ENCODE measurements around the gene TMEM131.

Gene TMEM131

GRCh38 chr2:97708608-97709007 is 287.1 kb downstream of the TMEM131 start:
- no peak overlapping the region for H3K27ac ChIP-seq (replicated peaks; ENCODE audit: low read length)
- H3K14ac ChIP-seq (ENCODE audit: low read length) = no peak overlapping the region
- peaks cover 3% of the 10 kb centered on the region for H3K79me1 ChIP-seq (ENCODE audit: low read depth, low read length)
- H3K4me2 ChIP-seq (ENCODE audit: insufficient read depth, low read length, poor library complexity, severe bottlenecking) = no peak overlapping the region
- H2AK5ac ChIP-seq (ENCODE audit: low read depth, low read length) = no peak overlapping the region
- no peaks in the 10 kb centered on the region for H3K9me3 ChIP-seq (replicated peaks in 1 of 2; ENCODE audit: control insufficient read depth in 2 of 2, insufficient read depth in 1 of 2, low read depth in 1 of 2, low read length in 2 of 2)
- H2BK15ac ChIP-seq (ENCODE audit: low read length) = no peak overlapping the region
- no peak overlapping the region for H3K4ac ChIP-seq (ENCODE audit: low read length)
- no peak overlapping the region for H3K23ac ChIP-seq (ENCODE audit: low read depth, low read length, poor library complexity)
- no peak overlapping the region for H4K8ac ChIP-seq (ENCODE audit: low read depth, low read length)
- no peak overlapping the region for H4K91ac ChIP-seq (ENCODE audit: low read depth, low read length, poor library complexity)
- no peak overlapping the region for H2BK120ac ChIP-seq (ENCODE audit: low read depth, low read length)
- no peak for DNase-seq (ENCODE audit: low spot score)
- no peaks in the 10 kb centered on the region for H3K27me3 ChIP-seq (ENCODE audit: control insufficient read depth in 3 of 3, insufficient read depth in 3 of 3, low read depth in 1 of 3, low read length in 3 of 3)
- H3K36me3 ChIP-seq (replicated peaks in 1 of 2; ENCODE audit: control insufficient read depth in 2 of 2, insufficient read depth in 2 of 2, low read length in 2 of 2) = no peaks in the 10 kb centered on the region
- peaks cover 0 to 1% of the 10 kb centered on the region in 2 donors for H3K4me1 ChIP-seq (ENCODE audit: control insufficient read depth in 2 of 2, insufficient read depth in 1 of 2, low read depth in 1 of 2, low read length in 2 of 2)
- H3K18ac ChIP-seq (ENCODE audit: low read length) = no peak overlapping the region
- H2BK5ac ChIP-seq (ENCODE audit: low read length) = no peak overlapping the region
- no CpG with 5 or more reads among the region's 8 CpGs for whole genome bisulfite sequencing, 2 donors (ENCODE audit: extremely low coverage in 2 of 2, insufficient read length in 2 of 2, insufficient replicate concordance in 1 of 2)
- no peak overlapping the region for H3K4me3 ChIP-seq (ENCODE audit: low read length in 2 of 2)
- no peak overlapping the region for H2BK12ac ChIP-seq (ENCODE audit: low read length)
- no peak overlapping the region for H2AFZ ChIP-seq (ENCODE audit: low read length)
- peak overlapping the region; percentile 32 for H3K9ac ChIP-seq (ENCODE audit: low read depth, low read length, poor library complexity)

GRCh38 chr2:97708048-97708380 is 287.7 kb downstream of the TMEM131 start:
- Histone ChIP-seq H3K9ac (ENCODE audit: low read depth, low read length, poor library complexity) (no peak overlapping the region), H3K79me1 (ENCODE audit: low read depth, low read length) (peaks cover 3% of the 10 kb centered on the region), H3K23ac (ENCODE audit: low read depth, low read length, poor library complexity) (no peak overlapping the region), H3K14ac (ENCODE audit: low read length) (no peak overlapping the region), H2BK12ac (ENCODE audit: low read length) (no peak overlapping the region), H4K91ac (ENCODE audit: low read depth, low read length, poor library complexity) (no peak overlapping the region), H3K4me2 (ENCODE audit: insufficient read depth, low read length, poor library complexity, severe bottlenecking) (no peak overlapping the region), H3K9me3 (replicated peaks in 1 of 2; ENCODE audit: control insufficient read depth in 2 of 2, insufficient read depth in 1 of 2, low read depth in 1 of 2, low read length in 2 of 2) (no peaks in the 10 kb centered on the region), H2AFZ (ENCODE audit: low read length) (no peak overlapping the region), H3K27ac (replicated peaks; ENCODE audit: low read length) (no peak overlapping the region), H2BK120ac (ENCODE audit: low read depth, low read length) (no peak overlapping the region), H3K4ac (ENCODE audit: low read length) (no peak overlapping the region), H3K27me3 (ENCODE audit: control insufficient read depth in 3 of 3, insufficient read depth in 3 of 3, low read depth in 1 of 3, low read length in 3 of 3) (no peaks in the 10 kb centered on the region), H2BK5ac (ENCODE audit: low read length) (no peak overlapping the region), H2BK15ac (ENCODE audit: low read length) (no peak overlapping the region), H3K36me3 (replicated peaks in 1 of 2; ENCODE audit: control insufficient read depth in 2 of 2, insufficient read depth in 2 of 2, low read length in 2 of 2) (no peaks in the 10 kb centered on the region), H2AK5ac (ENCODE audit: low read depth, low read length) (no peak overlapping the region), H3K4me3 (ENCODE audit: low read length in 2 of 2) (peak overlapping the region in 1 of 2 donors; percentile 16), H3K18ac (ENCODE audit: low read length) (no peak overlapping the region), H3K4me1 (ENCODE audit: control insufficient read depth in 2 of 2, insufficient read depth in 1 of 2, low read depth in 1 of 2, low read length in 2 of 2) (peaks cover 0 to 1% of the 10 kb centered on the region in 2 donors), H4K8ac (ENCODE audit: low read depth, low read length) (no peak overlapping the region)
- DNase-seq (ENCODE audit: low spot score) = no peak
- no CpG with 5 or more reads among the region's 4 CpGs for WGBS, 2 donors (ENCODE audit: extremely low coverage in 2 of 2, insufficient read length in 2 of 2, insufficient replicate concordance in 1 of 2)

DNA sequence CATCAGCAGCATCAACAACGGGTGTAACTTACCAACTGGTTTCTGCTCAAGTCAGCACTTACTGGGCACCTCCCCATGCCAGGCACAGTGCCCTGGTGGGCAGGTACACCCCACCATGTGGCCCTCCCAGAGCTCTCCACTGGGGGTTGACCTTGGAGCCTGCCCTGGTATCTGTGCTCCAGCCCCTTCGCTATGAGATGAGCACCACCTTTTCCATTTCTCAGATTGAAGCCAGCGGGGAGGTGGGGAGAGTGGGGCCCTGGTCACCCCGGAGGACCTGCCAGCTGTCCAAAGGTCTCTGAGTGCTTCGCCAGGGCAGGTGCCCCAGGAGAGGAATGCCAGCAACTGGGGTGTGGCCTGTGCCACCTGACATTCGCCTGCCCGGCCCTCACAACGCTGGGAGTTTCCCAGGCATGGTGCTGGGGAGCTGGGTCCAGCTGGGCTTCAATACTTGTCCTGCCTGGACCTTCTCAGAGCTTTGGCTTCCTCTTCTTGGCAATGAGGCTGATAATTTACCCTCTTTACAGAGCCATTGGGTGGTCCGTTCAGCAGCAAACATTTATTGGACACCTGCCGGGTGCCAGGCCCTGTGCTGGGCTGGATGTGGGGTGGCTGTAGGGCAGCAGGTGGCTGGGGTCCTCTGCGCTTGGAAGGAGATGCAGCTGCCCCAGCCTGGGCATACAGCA is 288.2 kb downstream of the TMEM131 start:
- Histone ChIP-seq H3K36me3 (replicated peaks in 1 of 2; ENCODE audit: control insufficient read depth in 2 of 2, insufficient read depth in 2 of 2, low read length in 2 of 2) (no peaks in the 10 kb centered on the region), H3K27me3 (ENCODE audit: control insufficient read depth in 3 of 3, insufficient read depth in 3 of 3, low read depth in 1 of 3, low read length in 3 of 3) (no peaks in the 10 kb centered on the region), H2AK5ac (ENCODE audit: low read depth, low read length) (no peak overlapping the region), H4K8ac (ENCODE audit: low read depth, low read length) (no peak overlapping the region), H3K18ac (ENCODE audit: low read length) (no peak overlapping the region), H3K14ac (ENCODE audit: low read length) (peak overlapping the region; percentile 14), H2BK12ac (ENCODE audit: low read length) (no peak overlapping the region), H2BK120ac (ENCODE audit: low read depth, low read length) (no peak overlapping the region), H3K9ac (ENCODE audit: low read depth, low read length, poor library complexity) (no peak overlapping the region), H2BK15ac (ENCODE audit: low read length) (peak overlapping the region; percentile 20), H4K91ac (ENCODE audit: low read depth, low read length, poor library complexity) (no peak overlapping the region), H3K23ac (ENCODE audit: low read depth, low read length, poor library complexity) (no peak overlapping the region), H2AFZ (ENCODE audit: low read length) (no peak overlapping the region), H3K4me3 (ENCODE audit: low read length in 2 of 2) (peak overlapping the region in 1 of 2 donors; percentile 16), H3K4ac (ENCODE audit: low read length) (no peak overlapping the region), H3K4me2 (ENCODE audit: insufficient read depth, low read length, poor library complexity, severe bottlenecking) (no peak overlapping the region), H2BK5ac (ENCODE audit: low read length) (no peak overlapping the region), H3K79me1 (ENCODE audit: low read depth, low read length) (peaks cover 3% of the 10 kb centered on the region), H3K9me3 (replicated peaks in 1 of 2; ENCODE audit: control insufficient read depth in 2 of 2, insufficient read depth in 1 of 2, low read depth in 1 of 2, low read length in 2 of 2) (no peaks in the 10 kb centered on the region), H3K4me1 (ENCODE audit: control insufficient read depth in 2 of 2, insufficient read depth in 1 of 2, low read depth in 1 of 2, low read length in 2 of 2) (peaks cover 1 to 4% of the 10 kb centered on the region in 2 donors), H3K27ac (replicated peaks; ENCODE audit: low read length) (no peak overlapping the region)
- DNase-seq (ENCODE audit: low spot score) = no peak
- WGBS, 2 donors (ENCODE audit: extremely low coverage in 2 of 2, insufficient read length in 2 of 2, insufficient replicate concordance in 1 of 2) = no CpG with 5 or more reads among the region's 11 CpGs

DNA sequence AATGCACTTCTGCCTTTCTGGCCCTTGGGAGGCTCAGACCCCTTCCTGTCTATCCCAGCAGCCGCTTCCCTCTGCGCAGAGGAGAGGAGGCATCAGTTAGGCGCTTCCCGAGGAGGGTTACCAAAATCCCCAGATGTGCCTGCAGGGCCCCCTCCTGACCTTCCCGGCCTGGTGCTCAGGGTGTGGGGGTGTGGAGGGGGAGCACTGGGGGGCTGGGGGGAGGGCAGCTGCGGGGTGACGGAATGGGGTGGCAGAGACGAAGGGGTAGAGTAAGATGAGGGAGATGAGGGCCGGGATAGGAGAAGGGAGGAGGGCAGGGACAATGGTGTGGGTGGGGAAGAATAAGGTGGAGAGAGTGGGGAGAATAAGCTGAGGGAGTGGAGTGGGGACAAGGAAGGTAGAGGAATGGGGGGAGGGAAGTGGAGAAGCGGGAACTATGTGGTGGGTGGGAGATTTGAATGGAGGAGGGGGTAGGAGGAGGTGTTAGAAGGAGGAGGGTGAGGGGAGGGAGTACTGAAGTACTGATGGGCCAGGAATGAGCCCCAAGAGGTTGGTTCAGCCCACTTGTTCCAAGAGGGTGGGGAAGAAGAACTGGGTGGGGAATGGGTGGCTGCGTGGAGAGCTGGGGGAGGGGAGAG is 288.9 kb downstream of the TMEM131 start:
- no peak overlapping the region for H3K4ac ChIP-seq (ENCODE audit: low read length)

More for the DNA sequence above, 288.9 kb downstream of the TMEM131 start:
- H3K4me2 ChIP-seq (ENCODE audit: insufficient read depth, low read length, poor library complexity, severe bottlenecking) = no peak overlapping the region
- no peak overlapping the region for H2AFZ ChIP-seq (ENCODE audit: low read length)
- no peak overlapping the region for H2BK5ac ChIP-seq (ENCODE audit: low read length)
- no peaks in the 10 kb centered on the region for H3K9me3 ChIP-seq (replicated peaks in 1 of 2; ENCODE audit: control insufficient read depth in 2 of 2, insufficient read depth in 1 of 2, low read depth in 1 of 2, low read length in 2 of 2)
- no peak overlapping the region for H3K14ac ChIP-seq (ENCODE audit: low read length)
- 100% methylated on average over 3 of the region's 11 CpGs; no CpG with 5 or more reads in 1 of the 2 donors for WGBS, 2 donors (ENCODE audit: extremely low coverage in 2 of 2, insufficient read length in 2 of 2, insufficient replicate concordance in 1 of 2)
- no peak overlapping the region for H4K91ac ChIP-seq (ENCODE audit: low read depth, low read length, poor library complexity)
- no peak for DNase-seq (ENCODE audit: low spot score)
- peaks cover 3% of the 10 kb centered on the region for H3K79me1 ChIP-seq (ENCODE audit: low read depth, low read length)
- H3K36me3 ChIP-seq (replicated peaks in 1 of 2; ENCODE audit: control insufficient read depth in 2 of 2, insufficient read depth in 2 of 2, low read length in 2 of 2) = no peaks in the 10 kb centered on the region
- no peak overlapping the region for H2BK12ac ChIP-seq (ENCODE audit: low read length)
- H3K4me3 ChIP-seq (ENCODE audit: low read length in 2 of 2) = no peak overlapping the region
- no peak overlapping the region for H3K23ac ChIP-seq (ENCODE audit: low read depth, low read length, poor library complexity)
- no peak overlapping the region for H2BK120ac ChIP-seq (ENCODE audit: low read depth, low read length)
- H3K27ac ChIP-seq (replicated peaks; ENCODE audit: low read length) = no peak overlapping the region
- no peak overlapping the region for H3K18ac ChIP-seq (ENCODE audit: low read length)
- H3K9ac ChIP-seq (ENCODE audit: low read depth, low read length, poor library complexity) = no peak overlapping the region
- no peak overlapping the region for H4K8ac ChIP-seq (ENCODE audit: low read depth, low read length)
- no peaks in the 10 kb centered on the region for H3K27me3 ChIP-seq (ENCODE audit: control insufficient read depth in 3 of 3, insufficient read depth in 3 of 3, low read depth in 1 of 3, low read length in 3 of 3)
- H2AK5ac ChIP-seq (ENCODE audit: low read depth, low read length) = no peak overlapping the region
- no peak overlapping the region for H2BK15ac ChIP-seq (ENCODE audit: low read length)
- H3K4me1 ChIP-seq (ENCODE audit: control insufficient read depth in 2 of 2, insufficient read depth in 1 of 2, low read depth in 1 of 2, low read length in 2 of 2) = peaks cover 1 to 4% of the 10 kb centered on the region in 2 donors

All from neuronal stem cell (in vitro differentiated cells).